ENCODE data around the gene TMTC4. TPM values are rescaled to one million over a fixed set of nuclear protein-coding genes. Genes with fewer than 3 reads are reported as not detected.

The TMTC4 gene
- polyA plus RNA-seq, 2 of the 4 experiments (the other 2 are of a cell fraction) = 15.6 to 17.5 TPM

GRCh38 chr13:100625447-100625846 lies 49.1 kb downstream of the TMTC4 start:
- 94% methylated on average over 9 of the region's 9 CpGs for WGBS (ENCODE audit: missing lambda C conversion rate)
- Histone ChIP-seq H3K27ac (no peak overlapping the region), H3K4me3 (no peak overlapping the region), H3K9me3 (no peaks in the 10 kb centered on the region), H3K4me2 (no peak overlapping the region), H3K4me1 (no peaks in the 10 kb centered on the region)
- ChIA-PET POLR2A (no interaction called here), CTCF (interaction anchor here (1.2 to 2.1 kb wide), 2 partner anchors 11 to 25 kb away, joined by 4 to 5 read pairs; no protein-coding TSS in a partner anchor)
- FAIRE-seq (no peak), ATAC-seq (no peak), DNase-seq (ENCODE audit: low read depth in 1 of 2, low spot score in 1 of 2) (no peak)
- TF ChIP-seq MAFK (IDR thresholded peaks at IDR 0.05; ENCODE audit: partially characterized antibody) = no peak
- no peak for TF ChIP-seq PBX3 (IDR thresholded peaks at IDR 0.05)
- TF ChIP-seq TP53 (CRISPR knock-in tag; IDR thresholded peaks at IDR 0.05) = no peak
- TF ChIP-seq JUNB (IDR thresholded peaks at IDR 0.05) = no peak
- no peak for TF ChIP-seq BHLHE40 (IDR thresholded peaks at IDR 0.05; ENCODE audit: low read depth, low read length)
- no peak for TF ChIP-seq NR3C1 (IDR thresholded peaks at IDR 0.05)
- TF ChIP-seq EHMT2 (IDR thresholded peaks at IDR 0.05; ENCODE audit: low read depth) = no peak
- no peak for TF ChIP-seq MYC (IDR thresholded peaks at IDR 0.05; ENCODE audit: borderline replicate concordance, low read length)
- TF ChIP-seq CHD2 (IDR thresholded peaks at IDR 0.05; ENCODE audit: low read length, partially characterized antibody) = no peak
- no peak for TF ChIP-seq ATOH8 (CRISPR knock-in tag; IDR thresholded peaks at IDR 0.05; ENCODE audit: low read depth)
- no peak for TF ChIP-seq CEBPB (IDR thresholded peaks at IDR 0.05)
- TF ChIP-seq FOSL2 (IDR thresholded peaks at IDR 0.05) = no peak
- no peak for TF ChIP-seq FOSL2 (CRISPR knock-in tag; IDR thresholded peaks at IDR 0.05)
- TF ChIP-seq RAD21 (conservative IDR thresholded peaks at IDR 0.05 in 1 of 2, IDR thresholded peaks at IDR 0.05 in 1 of 2) = no peak

GRCh38 chr13:100620792-100621191 lies 53.8 kb downstream of the TMTC4 start:
- ATAC-seq (no peak), FAIRE-seq (no peak), DNase-seq (ENCODE audit: low read depth in 1 of 2, low spot score in 1 of 2) (no peak)
- Histone ChIP-seq H3K9me3 (no peaks in the 10 kb centered on the region), H3K4me2 (no peak overlapping the region), H3K27ac (no peak overlapping the region), H3K4me3 (no peak overlapping the region), H3K4me1 (no peaks in the 10 kb centered on the region)
- CTCF ChIA-PET = no interaction called here
- WGBS (ENCODE audit: missing lambda C conversion rate) = 88% methylated on average over 4 of the region's 4 CpGs
- POLR2A ChIA-PET = no interaction called here
- no peak for TF ChIP-seq REST (IDR thresholded peaks at IDR 0.05)
- TF ChIP-seq ELK1 (IDR thresholded peaks at IDR 0.05; ENCODE audit: low read depth, low read length) = no peak
- no peak for TF ChIP-seq CBX2 (IDR thresholded peaks at IDR 0.05; ENCODE audit: borderline replicate concordance, low read depth)
- TF ChIP-seq HOXB13 (CRISPR knock-in tag; IDR thresholded peaks at IDR 0.05; ENCODE audit: low read depth) = no peak
- TF ChIP-seq BCL3 (IDR thresholded peaks at IDR 0.05) = no peak
- no peak for TF ChIP-seq HOXA7 (CRISPR knock-in tag; IDR thresholded peaks at IDR 0.05)
- TF ChIP-seq RNF2 (IDR thresholded peaks at IDR 0.05; ENCODE audit: borderline replicate concordance, low read depth) = no peak
- no peak for TF ChIP-seq FOXS1 (CRISPR knock-in tag; IDR thresholded peaks at IDR 0.05)
